Astrocyte of the cerebellum (primary cell): ENCODE data around the gene PEX3.

Source experiments
- DNase-seq: peaks from one replicate; pipeline ENCODE4 v3.0.0-alpha.2; 2011; ENCODE audit warnings: low read depth
- H3K4me3 ChIP-seq: 2 replicates; pipeline ENCODE4 v1.5.1; 2011; ENCODE audit warnings: mild to moderate bottlenecking, low read depth, low read length, moderate library complexity
- in situ Hi-C: cut with HindIII; loops from 2 replicates; pipeline ENCODE4 v1.10.0; 2017; ENCODE audit warnings: low sequenced_read_pairs
- TF ChIP-seq, protein P1 (sequence below): IDR thresholded peaks from 2 replicates; pipeline ENCODE4 v1.5.1; 2012; ENCODE audit warnings: low read length, low read depth, moderate library complexity, mild to moderate bottlenecking; ENCODE audit errors: missing control alignments

Gene PEX3

DNA sequence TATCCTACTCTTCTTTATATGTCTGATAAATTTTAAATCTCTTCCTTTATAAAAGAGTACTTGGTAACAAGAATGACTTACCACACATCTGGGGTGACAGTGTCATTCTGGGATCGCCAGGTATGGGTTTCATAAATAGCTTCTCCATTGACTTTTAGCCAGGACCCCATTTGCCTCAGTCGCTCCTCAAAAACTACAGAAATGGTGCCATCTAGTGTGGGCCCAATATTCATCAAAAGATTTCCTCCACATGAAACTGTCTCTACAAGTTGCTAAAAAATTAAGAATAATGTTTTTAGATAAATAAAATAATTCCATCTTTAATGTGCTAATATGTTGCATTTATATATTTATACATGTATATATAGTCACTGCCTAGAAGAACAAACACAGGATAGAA is 51.2 kb downstream of the PEX3 start:
- H3K4me3 ChIP-seq, result no peak overlapping the region
- TF ChIP-seq, protein P1, sequence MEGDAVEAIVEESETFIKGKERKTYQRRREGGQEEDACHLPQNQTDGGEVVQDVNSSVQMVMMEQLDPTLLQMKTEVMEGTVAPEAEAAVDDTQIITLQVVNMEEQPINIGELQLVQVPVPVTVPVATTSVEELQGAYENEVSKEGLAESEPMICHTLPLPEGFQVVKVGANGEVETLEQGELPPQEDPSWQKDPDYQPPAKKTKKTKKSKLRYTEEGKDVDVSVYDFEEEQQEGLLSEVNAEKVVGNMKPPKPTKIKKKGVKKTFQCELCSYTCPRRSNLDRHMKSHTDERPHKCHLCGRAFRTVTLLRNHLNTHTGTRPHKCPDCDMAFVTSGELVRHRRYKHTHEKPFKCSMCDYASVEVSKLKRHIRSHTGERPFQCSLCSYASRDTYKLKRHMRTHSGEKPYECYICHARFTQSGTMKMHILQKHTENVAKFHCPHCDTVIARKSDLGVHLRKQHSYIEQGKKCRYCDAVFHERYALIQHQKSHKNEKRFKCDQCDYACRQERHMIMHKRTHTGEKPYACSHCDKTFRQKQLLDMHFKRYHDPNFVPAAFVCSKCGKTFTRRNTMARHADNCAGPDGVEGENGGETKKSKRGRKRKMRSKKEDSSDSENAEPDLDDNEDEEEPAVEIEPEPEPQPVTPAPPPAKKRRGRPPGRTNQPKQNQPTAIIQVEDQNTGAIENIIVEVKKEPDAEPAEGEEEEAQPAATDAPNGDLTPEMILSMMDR, result no peak
- in situ Hi-C loops, result no loop called here
- no peak for DNase-seq

DNA sequence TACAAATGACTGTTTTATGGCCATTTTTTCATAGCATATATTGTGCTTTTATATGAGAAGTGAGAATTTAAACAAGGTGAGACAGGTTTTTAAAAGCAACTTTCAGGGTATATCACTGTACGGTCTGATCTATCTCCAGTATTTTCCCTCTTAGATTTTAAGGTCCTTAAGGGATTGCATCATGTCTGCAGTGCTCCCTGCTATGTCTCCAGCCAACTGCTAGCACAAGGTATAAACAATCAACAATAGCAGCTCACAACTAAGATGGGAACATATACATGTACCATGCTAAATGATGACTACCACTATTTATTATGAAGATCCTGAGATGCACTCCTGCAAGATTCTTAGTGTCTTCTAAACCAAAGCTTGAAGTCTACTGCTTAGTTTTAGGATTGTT is 53.8 kb downstream of the PEX3 start:
- TF ChIP-seq, protein P1, result no peak
- in situ Hi-C loops, result no loop called here
- H3K4me3 ChIP-seq, result no peak overlapping the region
- DNase-seq, result no peak

DNA sequence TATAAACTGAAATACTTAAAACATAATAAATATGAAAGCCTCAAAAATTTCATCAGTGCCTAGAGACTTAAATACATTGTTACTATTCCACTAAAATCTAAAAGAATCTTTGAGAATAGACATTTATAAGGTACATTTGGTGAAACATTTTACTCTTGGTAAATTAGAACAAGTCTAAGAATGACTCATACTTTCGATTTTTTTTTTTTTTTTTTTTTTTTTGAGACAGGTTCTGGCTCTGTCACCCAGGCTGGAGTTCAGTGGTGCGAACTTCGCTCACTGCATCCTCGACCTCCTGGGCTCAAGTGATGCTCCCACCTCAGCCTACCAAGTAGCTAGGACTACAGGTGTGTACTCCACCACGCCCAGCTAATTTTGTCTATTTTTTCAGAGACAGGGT is 54.5 kb downstream of the PEX3 start:
- no peak overlapping the region for H3K4me3 ChIP-seq
- TF ChIP-seq, protein P1, result no peak
- in situ Hi-C loops, result no loop called here
- no peak for DNase-seq

DNA sequence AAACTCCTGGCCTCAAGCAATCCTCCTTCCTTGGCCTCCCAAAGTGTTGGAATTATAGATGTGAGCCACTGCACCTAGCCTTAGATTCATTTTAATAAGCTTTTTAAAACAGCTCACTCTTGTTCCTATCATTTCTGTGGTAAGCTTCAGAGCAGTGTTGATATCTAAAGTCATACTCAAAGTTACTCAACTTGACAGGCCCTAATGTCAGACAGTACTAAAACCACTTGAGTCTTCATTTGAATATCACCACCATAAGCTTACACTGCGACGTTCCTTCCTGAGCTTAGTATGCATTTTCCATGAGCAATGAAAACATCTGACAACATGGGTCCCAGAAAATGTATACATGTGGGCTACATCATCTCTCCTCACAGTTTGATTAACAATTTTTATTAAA is 54.9 kb downstream of the PEX3 start:
- TF ChIP-seq, protein P1, result no peak
- DNase-seq, result no peak
- in situ Hi-C loops, result no loop called here
- H3K4me3 ChIP-seq, result no peak overlapping the region

DNA sequence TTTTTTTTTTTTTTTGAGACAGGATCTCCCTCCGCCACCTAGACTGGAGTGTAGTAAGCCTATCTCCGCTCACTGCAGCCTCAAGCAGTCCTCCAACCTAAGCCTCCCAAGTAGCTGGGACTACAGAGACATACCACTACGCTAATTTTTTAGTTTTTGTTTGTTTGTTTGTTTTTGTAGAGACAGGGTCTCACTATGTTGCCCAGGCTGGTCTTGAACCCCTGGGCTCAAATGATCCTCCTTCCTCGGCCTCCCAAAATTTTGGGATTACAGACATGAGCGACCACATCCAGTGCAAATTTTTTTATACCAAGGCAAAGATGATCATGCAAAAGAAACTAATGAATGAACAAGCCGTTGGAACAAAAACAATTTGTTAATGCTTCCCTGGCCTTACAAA is 55.6 kb downstream of the PEX3 start:
- DNase-seq, result no peak
- in situ Hi-C loops, result no loop called here
- no peak overlapping the region for H3K4me3 ChIP-seq
- TF ChIP-seq, protein P1, result no peak

DNA sequence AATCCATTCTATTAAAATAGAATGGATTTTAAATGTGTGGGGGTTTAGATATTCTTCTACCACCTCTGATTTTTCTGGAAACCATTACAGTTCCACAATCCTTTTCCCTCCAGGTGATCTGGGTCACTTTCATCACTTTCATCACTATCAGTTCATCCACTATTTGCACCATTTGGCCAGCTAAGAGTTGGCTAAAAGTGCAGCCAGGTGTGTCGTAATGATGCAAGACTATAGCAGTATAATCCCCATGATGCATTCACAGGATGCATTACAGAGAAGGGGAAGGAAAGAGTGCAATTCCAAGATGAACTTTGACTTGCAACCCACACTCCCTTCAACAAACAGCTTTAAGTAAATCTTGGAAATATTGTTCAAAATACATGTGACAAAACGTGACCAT is 56.0 kb downstream of the PEX3 start:
- TF ChIP-seq, protein P1, result no peak
- in situ Hi-C loops, result no loop called here
- no peak for DNase-seq
- H3K4me3 ChIP-seq, result no peak overlapping the region
